ENCODE data around the gene TBC1D24. TPM values are rescaled to one million over a fixed set of nuclear protein-coding genes. Genes with fewer than 3 reads are reported as not detected.

Gene TBC1D24
- total RNA-seq, 1 donor: 11.9 TPM

DNA sequence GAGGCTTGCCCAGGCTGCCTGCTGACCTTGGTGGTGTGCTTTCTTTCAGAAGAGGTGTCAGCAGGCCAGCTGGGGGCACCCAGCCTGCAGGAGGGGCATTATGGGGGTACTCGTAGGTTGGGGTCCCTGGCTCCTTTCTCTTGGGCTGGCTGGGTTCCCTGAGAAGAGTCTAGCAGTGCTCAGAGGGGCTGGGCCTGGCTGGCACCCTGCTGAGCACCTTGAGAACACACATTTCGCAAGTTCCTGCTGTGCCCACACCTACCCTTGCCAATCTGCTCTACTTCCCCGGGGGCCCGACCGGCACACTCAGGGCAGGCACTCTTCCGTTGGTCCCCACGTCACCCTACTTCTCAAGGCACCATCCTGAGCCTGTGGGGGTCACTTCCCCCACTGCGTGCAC is 51.2 kb downstream of the TBC1D24 start:
- no peak for DNase-seq (ENCODE audit: low read depth)
- no peak overlapping the region for H3K4me3 ChIP-seq (ENCODE audit: low read depth, low read length)
- TF ChIP-seq, protein P1, sequence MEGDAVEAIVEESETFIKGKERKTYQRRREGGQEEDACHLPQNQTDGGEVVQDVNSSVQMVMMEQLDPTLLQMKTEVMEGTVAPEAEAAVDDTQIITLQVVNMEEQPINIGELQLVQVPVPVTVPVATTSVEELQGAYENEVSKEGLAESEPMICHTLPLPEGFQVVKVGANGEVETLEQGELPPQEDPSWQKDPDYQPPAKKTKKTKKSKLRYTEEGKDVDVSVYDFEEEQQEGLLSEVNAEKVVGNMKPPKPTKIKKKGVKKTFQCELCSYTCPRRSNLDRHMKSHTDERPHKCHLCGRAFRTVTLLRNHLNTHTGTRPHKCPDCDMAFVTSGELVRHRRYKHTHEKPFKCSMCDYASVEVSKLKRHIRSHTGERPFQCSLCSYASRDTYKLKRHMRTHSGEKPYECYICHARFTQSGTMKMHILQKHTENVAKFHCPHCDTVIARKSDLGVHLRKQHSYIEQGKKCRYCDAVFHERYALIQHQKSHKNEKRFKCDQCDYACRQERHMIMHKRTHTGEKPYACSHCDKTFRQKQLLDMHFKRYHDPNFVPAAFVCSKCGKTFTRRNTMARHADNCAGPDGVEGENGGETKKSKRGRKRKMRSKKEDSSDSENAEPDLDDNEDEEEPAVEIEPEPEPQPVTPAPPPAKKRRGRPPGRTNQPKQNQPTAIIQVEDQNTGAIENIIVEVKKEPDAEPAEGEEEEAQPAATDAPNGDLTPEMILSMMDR (IDR thresholded peaks at IDR 0.05; ENCODE audit: insufficient read depth, low read length): no peak

DNA sequence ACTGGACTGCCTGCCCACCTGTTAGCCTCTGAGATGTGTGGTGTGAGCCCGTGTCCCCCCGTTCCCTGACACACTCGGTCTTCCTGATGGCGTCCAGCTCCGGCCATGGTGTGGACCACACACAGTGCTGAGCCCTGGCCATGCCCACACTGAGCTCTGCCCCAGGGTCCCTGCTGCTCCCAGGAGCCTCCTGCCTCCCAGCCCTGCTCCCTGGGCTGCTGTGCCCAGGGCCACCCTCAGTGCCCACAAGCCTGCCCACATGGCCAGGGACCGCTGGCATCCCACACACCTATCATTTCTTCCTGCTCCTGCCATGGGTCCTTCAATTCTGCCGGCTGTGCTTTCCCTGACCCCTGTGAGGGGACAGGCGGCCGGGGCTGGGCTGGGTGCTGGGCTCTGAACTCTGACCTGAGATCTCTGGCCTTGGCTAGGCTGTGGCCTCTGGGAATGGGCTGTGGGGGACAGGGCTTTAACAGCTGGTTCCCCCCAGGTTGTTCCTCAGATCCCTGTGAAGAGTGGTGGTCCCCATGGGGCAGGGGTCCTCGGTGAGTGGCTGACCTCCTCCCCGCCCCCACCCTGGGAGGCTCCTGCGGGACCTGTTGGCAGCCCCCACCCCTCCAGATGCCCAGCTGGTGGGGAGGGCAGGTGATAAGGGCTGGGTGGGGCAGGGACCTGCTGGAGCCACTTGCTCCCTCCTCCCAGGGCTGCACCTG is 52.3 kb downstream of the TBC1D24 start:
- no peak for DNase-seq (ENCODE audit: low read depth)
- no peak overlapping the region for H3K4me3 ChIP-seq (ENCODE audit: low read depth, low read length)
- TF ChIP-seq, protein P1 (IDR thresholded peaks at IDR 0.05; ENCODE audit: insufficient read depth, low read length): no peak

DNA sequence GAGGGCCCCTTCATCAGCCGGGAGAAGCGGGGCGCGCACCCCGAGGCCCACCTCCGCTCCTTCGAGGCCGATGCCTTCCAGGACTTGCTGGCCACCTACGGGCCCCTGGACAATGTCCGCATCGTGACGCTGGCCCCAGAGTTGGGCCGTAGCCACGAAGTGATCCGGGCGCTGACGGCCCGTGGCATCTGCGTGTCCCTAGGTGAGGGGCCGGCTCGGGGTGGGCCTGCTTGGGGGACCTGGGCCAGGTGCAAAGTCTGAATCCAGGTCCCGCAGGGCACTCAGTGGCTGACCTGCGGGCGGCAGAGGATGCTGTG is 52.8 kb downstream of the TBC1D24 start:
- TF ChIP-seq, protein P1 (IDR thresholded peaks at IDR 0.05; ENCODE audit: insufficient read depth, low read length): no peak
- no peak for DNase-seq (ENCODE audit: low read depth)
- H3K4me3 ChIP-seq (ENCODE audit: low read depth, low read length): no peak overlapping the region

DNA sequence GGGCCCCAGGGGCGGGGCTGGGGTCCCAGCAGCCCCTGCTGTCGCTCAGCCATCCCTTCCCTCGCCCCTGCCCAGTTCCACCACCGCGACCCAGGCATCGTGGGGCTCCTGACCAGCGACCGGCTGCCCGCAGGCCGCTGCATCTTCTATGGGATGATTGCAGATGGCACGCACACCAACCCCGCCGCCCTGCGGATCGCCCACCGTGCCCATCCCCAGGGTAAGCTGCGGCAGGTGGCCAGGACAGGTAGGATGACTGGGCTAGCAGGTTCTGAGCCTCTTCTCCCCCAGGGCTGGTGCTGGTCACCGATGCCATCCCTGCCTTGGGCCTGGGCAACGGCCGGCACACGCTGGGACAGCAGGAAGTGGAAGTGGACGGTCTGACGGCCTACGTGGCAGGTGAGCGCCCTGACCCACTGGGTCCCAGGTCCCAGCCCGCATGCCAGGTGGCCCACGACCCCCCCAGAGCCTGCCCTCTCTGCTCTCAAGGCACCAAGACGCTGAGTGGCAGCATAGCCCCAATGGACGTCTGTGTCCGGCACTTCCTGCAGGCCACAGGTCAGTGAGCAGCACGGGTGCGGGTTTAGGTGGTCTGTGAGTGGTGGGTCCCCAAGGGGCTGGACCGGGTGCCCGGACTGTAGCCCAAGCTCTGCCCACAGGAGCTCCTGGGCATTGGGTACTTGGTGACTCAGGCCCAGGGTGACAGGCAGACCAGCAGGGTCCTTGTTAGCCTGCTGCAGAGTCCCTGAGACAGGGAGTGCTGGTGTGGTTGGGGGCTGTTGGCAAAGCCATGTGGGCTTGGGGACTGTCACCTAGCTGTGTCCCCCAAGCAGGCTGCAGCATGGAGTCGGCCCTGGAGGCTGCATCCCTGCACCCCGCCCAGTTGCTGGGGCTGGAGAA is 53.5 kb downstream of the TBC1D24 start:
- TF ChIP-seq, protein P1 (IDR thresholded peaks at IDR 0.05; ENCODE audit: insufficient read depth, low read length): no peak
- H3K4me3 ChIP-seq (ENCODE audit: low read depth, low read length): no peak overlapping the region
- DNase-seq (ENCODE audit: low read depth): no peak

DNA sequence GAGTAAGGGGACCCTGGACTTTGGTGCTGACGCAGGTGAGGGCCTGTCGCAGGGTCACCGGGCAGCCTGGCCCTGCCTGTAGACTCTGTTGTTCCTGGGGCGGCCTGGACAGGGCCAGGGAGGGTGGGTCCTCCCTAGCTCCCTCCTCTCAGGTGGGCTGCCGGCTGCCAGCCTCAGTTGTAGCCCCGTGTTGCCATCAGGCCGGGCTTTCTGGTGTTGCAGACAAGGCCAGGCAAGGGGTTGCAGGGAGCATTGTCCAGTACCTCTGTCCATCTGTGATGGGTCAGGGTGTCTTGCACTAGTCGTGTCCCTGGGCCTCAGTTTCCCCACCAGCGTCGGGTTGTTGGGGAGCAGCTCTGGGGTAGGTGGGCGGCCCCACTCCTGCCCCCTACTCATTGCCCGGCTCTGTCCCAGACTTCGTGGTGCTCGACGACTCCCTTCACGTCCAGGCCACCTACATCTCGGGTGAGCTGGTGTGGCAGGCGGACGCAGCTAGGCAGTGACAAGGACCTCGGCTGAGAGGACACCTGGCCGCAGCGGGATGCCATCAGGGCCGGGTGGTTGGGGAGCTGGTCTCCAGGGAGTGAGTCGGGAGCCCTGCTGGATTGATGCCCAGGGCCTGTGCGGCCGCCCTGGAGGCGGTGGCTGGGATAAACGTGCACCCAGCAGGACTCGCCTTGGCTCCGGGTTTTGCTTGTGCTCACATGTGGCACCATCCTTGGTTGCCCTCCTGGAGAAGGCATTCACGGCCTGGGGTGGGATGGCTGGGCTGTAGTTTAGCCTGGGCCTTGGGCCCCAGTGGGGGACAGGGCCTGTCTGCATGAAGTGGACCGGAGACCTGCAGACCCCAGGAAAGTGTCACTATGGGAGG is 54.4 kb downstream of the TBC1D24 start:
- TF ChIP-seq, protein P1 (IDR thresholded peaks at IDR 0.05; ENCODE audit: insufficient read depth, low read length): no peak
- H3K4me3 ChIP-seq (ENCODE audit: low read depth, low read length): no peak overlapping the region
- no peak for DNase-seq (ENCODE audit: low read depth)

DNA sequence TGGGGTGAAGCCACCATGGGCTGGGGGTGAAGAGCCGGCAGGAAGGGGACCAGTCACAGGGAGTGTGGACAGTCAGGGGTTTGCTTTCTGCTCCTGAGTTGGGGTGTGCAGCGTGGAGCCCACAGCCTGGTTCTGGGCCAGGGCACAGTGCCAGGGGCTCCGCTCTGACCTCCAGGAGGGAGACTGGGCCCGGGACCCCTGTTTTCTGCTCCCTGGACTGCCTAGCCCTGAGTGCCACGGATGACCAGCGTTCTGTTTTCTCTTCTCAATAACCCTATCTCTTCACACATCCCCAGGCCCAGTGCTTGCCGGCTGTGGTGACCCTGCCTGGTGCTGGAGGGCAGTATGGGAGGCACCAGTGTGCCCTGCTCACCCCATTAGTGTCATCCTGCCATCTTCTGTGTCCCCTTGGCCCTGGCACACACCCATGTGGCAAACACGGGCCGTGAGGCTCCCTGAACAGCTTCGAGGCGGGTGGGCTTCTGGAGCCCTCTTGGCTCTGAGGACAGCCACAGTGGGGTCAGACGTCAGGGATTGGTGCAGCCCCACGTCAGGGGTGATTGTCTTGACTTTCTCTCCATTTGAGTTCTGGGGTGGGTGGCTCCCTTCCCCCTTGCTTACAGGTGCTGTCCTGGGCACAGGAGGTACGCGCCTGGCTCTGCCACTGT is 55.2 kb downstream of the TBC1D24 start:
- TF ChIP-seq, protein P1 (IDR thresholded peaks at IDR 0.05; ENCODE audit: insufficient read depth, low read length): no peak
- no peak for DNase-seq (ENCODE audit: low read depth)
- H3K4me3 ChIP-seq (ENCODE audit: low read depth, low read length): no peak overlapping the region
